ENCODE measurements around the gene DNAH9.
A peak's percentile ranks its signal among the peaks of the same experiment; 100 is the strongest.

The DNAH9 gene

DNA sequence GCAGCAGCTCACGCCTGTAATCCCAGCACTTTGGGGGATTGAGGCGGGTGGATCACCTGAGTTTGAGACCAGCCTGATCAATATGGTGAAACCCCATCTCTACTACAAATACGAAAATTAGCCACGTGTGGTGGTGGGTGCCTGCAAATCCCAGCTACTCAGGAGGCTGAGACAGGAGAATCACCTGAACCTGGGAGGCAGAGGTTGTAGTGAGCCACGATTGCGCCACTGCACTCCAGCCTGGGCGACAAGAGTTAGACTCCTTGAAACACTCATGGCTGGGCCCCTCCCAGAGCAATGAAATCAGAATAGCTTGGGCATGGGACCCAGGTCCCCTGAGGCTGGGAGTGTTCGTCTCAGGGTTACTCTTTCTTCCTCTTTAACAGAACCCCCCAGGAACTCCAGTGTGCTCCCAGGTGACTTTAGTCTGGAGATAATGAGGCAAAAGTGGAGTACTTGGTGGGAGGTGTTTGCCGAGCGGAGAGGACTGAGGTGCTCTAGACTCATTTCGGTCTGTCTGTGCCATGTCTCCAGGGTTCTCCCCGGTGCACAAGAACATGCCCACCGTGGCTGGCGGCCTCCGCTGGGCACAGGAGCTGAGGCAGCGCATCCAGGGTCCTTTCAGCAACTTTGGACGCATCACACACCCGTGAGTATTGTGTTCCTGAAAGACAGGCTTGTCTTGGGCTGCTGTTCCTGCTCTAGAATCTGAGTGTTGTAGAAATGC, 41.6 kb downstream of the DNAH9 start:
- no peak overlapping the region for H3K4me3 ChIP-seq (ENCODE audit: low read length)
- TF ChIP-seq, protein P1, sequence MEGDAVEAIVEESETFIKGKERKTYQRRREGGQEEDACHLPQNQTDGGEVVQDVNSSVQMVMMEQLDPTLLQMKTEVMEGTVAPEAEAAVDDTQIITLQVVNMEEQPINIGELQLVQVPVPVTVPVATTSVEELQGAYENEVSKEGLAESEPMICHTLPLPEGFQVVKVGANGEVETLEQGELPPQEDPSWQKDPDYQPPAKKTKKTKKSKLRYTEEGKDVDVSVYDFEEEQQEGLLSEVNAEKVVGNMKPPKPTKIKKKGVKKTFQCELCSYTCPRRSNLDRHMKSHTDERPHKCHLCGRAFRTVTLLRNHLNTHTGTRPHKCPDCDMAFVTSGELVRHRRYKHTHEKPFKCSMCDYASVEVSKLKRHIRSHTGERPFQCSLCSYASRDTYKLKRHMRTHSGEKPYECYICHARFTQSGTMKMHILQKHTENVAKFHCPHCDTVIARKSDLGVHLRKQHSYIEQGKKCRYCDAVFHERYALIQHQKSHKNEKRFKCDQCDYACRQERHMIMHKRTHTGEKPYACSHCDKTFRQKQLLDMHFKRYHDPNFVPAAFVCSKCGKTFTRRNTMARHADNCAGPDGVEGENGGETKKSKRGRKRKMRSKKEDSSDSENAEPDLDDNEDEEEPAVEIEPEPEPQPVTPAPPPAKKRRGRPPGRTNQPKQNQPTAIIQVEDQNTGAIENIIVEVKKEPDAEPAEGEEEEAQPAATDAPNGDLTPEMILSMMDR (conservative IDR thresholded peaks at IDR 0.05; ENCODE audit: low read depth, low read length): no peak
- DNase-seq (ENCODE audit: low read depth): no peak

DNA sequence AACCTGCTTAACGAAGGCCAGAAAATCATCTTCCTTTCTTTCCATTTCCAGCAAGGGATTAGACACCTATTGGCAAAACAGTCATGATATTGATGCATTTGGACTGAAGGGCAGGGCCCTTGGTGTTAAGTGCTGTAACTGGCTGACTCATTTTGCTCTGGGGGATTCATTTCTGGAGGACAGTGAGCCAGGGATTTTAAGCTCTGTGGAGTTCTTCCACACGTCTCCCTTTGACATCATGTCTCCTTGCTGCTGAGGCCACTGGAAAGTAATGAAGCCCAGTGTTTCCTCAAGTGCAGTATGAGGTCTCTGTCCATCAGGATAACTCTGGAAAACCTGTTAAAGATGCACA, 42.2 kb downstream of the DNAH9 start:
- no peak for DNase-seq (ENCODE audit: low read depth)
- no peak overlapping the region for H3K4me3 ChIP-seq (ENCODE audit: low read length)
- TF ChIP-seq, protein P1 (conservative IDR thresholded peaks at IDR 0.05; ENCODE audit: low read depth, low read length): no peak

DNA sequence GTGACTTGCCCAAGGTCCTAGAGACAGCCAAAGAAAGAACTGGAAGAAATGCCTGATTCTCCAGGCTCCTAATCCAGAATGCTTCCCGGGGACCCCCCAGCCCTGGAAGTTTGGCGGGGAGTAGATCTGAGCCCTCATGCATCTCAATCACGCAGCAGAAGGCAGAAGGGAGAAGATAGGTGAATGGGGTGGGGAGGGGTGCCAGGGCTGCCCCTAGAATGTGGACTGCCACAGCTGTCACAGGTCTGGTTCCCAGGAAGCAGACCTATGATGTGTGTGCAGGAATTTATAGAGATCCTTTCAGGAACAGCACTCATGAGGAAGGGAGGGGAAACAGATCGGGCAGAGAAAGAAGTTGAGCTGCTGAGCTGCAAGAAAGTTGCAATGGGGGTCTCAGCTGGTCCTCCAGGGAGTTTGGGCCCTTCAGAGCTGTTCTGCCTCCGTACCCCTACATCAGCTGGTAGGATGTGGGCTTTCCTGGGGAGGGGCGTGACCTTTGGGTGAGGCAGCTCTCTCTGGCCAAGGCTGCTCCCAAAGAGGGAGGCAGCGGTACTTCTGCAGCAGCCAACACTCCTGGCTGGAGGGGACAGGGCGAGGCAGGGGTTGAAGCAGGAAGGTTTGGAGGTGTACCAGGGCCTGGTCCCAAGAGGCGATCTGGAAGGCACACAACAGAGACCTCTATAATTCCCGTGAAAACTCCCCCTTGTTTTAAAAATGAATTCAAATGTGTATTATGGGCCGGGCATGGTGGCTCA, 43.4 kb downstream of the DNAH9 start:
- no peak for DNase-seq (ENCODE audit: low read depth)
- H3K4me3 ChIP-seq (ENCODE audit: low read length): no peak overlapping the region
- TF ChIP-seq, protein P1 (conservative IDR thresholded peaks at IDR 0.05; ENCODE audit: low read depth, low read length): no peak

DNA sequence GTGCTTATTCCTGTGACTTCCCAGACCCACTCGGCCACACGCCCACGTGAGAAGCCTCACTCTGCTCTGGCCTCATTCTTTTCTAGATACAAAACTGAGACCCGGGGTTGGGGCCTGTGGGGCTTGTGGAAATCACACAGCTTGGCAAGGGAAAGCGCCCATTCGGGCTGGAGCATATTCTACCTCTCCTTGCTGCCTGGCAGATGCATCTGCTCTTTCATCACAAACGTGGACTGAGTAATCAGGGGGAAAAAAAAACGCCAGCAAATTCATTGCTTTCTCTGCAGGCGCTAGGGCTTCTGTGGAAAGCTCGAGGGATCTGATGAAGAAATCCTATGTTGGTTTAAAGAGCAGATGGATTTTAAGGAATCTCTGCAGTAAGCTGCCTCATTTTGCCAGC, 44.4 kb downstream of the DNAH9 start:
- no peak overlapping the region for H3K4me3 ChIP-seq (ENCODE audit: low read length)
- TF ChIP-seq, protein P1 (conservative IDR thresholded peaks at IDR 0.05; ENCODE audit: low read depth, low read length): no peak
- DNase-seq (ENCODE audit: low read depth): no peak

DNA sequence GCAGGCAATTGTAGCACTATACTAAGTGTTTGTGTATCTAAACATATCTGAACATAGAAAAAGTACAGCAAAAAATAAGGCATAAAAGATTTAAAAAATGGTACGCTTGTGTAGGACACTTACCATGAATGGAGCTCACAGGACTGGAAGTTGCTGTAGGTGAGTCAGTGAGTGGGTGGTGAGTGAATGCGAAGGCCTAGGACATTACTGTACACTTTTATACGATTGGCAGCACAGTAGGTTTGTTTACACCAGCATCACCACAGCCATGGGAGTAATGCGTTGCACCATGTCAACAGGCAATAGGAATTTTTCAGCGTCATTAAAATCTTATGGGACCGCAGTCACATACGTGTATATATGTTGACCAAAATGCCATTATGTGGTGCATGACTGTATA, 45.6 kb downstream of the DNAH9 start:
- no peak for DNase-seq (ENCODE audit: low read depth)
- no peak overlapping the region for H3K4me3 ChIP-seq (ENCODE audit: low read length)
- TF ChIP-seq, protein P1 (conservative IDR thresholded peaks at IDR 0.05; ENCODE audit: low read depth, low read length): no peak

DNA sequence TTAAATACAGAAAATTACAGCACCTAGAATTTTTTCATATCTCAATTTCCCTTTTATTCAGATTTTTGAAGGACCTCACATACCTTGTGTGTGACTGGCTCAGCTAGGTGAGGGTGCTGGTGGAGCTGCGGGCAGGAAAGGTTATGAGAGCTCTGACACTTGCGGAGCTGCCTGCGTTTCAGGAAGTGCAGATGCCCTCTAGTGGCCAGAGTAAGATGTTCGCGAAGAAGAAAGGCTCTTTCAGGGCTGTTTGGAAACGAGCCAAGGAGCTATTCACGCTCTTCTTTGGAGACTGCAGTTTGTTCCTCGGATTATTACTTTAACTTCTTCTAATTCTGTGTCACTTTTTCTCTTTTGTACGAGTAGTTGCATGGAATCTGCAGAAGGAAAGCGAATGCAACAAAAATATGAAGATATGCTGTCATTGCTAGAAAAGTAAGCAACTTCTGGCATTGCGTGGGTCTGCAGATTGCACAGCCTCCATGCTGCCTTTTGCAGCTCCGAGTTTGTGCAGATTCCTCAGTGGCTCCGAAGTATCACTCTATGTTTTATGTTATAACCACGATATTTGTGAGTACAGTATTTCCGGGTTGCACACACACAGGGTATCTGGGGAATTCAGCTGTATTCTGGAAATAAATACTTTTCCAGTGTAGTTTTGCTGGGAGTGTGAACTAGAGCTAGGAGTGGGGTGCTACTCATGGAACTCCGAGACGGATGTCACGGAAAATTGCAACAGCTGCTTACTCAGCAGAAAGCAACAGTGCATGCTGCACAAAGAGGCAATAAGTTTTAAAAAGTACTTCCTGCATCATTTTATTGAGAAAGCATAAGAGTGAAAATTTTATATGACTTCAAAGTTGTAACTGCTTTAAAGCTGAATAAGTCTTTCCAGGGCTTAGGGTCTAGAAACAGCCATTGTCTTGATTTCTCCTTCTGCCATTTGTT, 46.3 kb downstream of the DNAH9 start:
- TF ChIP-seq, protein P1 (conservative IDR thresholded peaks at IDR 0.05; ENCODE audit: low read depth, low read length): peak; percentile 67
- DNase-seq (ENCODE audit: low read depth): peak; percentile 7
- no peak overlapping the region for H3K4me3 ChIP-seq (ENCODE audit: low read length)

Data from retinal pigment epithelial cell (primary cell).